NB4 (cell line): ENCODE measurements around the gene CAMKMT.
"Not testable (repeated sequence)": the region's sequence is repeated elsewhere in the genome, so short reads cannot be mapped to it uniquely, and the experiment has no call there.

Source experiments
- DNase-seq: peaks from one replicate; pipeline ENCODE4 v3.0.0; 2010; ENCODE audit warnings: low read depth
- H3K4me3 ChIP-seq: one replicate; pipeline ENCODE4 v1.5.1; 2011; ENCODE audit warnings: mild to moderate bottlenecking, low read depth, low read length, moderate library complexity
- MYC ChIP-seq: IDR thresholded peaks from 2 replicates; pipeline ENCODE4 v1.6.1; 2011; ENCODE audit warnings: low read depth, low read length
- POLR2A ChIP-seq: IDR thresholded peaks from 2 replicates; pipeline ENCODE4 v1.6.1; 2011; ENCODE audit warnings: mild to moderate bottlenecking; ENCODE audit not compliant: insufficient read length; ENCODE audit errors: extremely low read depth
- TF ChIP-seq, protein P1 (sequence below): IDR thresholded peaks from 2 replicates; pipeline ENCODE4 v1.6.1; 2011; ENCODE audit warnings: low read depth, low read length
- TF ChIP-seq, protein P2 (sequence below): IDR thresholded peaks from one replicate; pipeline ENCODE4 v1.5.1; 2012; ENCODE audit warnings: low read depth, low read length

The CAMKMT gene

DNA sequence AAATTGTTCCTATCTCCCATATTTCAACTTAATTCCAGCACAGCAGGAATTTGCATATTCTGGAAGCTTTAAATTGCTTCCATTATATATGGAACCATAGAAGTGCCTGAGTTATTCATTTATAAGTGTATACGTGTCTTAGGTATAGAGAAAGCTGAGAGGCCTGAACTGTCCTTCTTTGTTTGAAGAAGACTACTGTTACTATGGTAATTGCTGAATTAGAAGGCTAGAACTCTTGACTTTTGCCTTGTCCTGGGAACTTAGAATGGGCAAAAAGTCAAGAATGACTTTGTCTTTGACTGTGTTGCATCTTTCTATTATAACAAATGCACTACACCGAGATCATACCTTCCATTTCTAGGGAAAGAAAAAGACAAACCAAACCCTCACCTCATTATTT, 15.7 kb downstream of the CAMKMT start:
- TF ChIP-seq MYC (no peak), POLR2A (no peak)
- TF ChIP-seq, protein P1, sequence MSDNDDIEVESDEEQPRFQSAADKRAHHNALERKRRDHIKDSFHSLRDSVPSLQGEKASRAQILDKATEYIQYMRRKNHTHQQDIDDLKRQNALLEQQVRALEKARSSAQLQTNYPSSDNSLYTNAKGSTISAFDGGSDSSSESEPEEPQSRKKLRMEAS: no peak
- TF ChIP-seq, protein P2, sequence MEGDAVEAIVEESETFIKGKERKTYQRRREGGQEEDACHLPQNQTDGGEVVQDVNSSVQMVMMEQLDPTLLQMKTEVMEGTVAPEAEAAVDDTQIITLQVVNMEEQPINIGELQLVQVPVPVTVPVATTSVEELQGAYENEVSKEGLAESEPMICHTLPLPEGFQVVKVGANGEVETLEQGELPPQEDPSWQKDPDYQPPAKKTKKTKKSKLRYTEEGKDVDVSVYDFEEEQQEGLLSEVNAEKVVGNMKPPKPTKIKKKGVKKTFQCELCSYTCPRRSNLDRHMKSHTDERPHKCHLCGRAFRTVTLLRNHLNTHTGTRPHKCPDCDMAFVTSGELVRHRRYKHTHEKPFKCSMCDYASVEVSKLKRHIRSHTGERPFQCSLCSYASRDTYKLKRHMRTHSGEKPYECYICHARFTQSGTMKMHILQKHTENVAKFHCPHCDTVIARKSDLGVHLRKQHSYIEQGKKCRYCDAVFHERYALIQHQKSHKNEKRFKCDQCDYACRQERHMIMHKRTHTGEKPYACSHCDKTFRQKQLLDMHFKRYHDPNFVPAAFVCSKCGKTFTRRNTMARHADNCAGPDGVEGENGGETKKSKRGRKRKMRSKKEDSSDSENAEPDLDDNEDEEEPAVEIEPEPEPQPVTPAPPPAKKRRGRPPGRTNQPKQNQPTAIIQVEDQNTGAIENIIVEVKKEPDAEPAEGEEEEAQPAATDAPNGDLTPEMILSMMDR: no peak
- no peak for DNase-seq

DNA sequence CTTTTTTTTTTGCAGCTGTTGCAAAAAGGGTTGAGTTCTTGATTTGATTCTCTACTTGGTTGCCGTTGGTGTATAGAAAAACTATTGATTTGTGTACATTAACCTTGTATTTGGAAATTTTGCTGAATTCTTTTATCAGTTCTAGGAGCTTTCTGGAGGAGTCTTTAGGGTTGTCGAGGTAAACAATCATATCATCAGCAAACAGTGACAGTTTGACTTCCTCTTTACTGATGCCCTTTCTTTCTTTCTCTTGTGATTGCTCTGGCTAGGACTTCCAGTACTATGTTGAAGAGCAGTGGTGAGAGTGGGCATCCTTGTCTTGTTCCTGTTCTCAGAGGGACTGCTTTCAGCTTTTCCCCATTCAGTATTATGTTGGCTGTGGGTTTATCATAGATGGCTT, 23.5 kb downstream of the CAMKMT start:
- H3K4me3 ChIP-seq: not testable (repeated sequence)
- peak; percentile 18 for DNase-seq

More for the DNA sequence above, 15.7 kb downstream of the CAMKMT start:
- no peak overlapping the region for H3K4me3 ChIP-seq

- DNase-seq: peak; percentile 48
- no peak overlapping the region for H3K4me3 ChIP-seq
- TF ChIP-seq POLR2A: no peak
Observed at GRCh38 chr2:44388877-44389276, 27.1 kb downstream of the CAMKMT start.

GRCh38 chr2:44389895-44390294, 28.1 kb downstream of the CAMKMT start:
- TF ChIP-seq POLR2A (no peak), MYC (no peak)
- TF ChIP-seq, protein P2: no peak
- TF ChIP-seq, protein P1: no peak

GRCh38 chr2:44392338-44392943, 30.7 kb downstream of the CAMKMT start:
- no peak for TF ChIP-seq POLR2A
- TF ChIP-seq, protein P2: peak; percentile 48
- peak; percentile 55 for DNase-seq
- no peak overlapping the region for H3K4me3 ChIP-seq

More at GRCh38 chr2:44389895-44390294, 28.1 kb downstream of the CAMKMT start:
- no peak overlapping the region for H3K4me3 ChIP-seq
- no peak for DNase-seq

- no peak for DNase-seq
- H3K4me3 ChIP-seq: no peak overlapping the region
- TF ChIP-seq, protein P1: no peak
- TF ChIP-seq MYC (no peak), POLR2A (no peak)
- TF ChIP-seq, protein P2: no peak
Observed at GRCh38 chr2:44397447-44398175, 35.9 kb downstream of the CAMKMT start.
